A673 (cell line): ENCODE data around the gene TMEM129.

Experiments
- CTCF ChIP-seq: fragments of 300-800, 200-600 bp; sonication (generic); conservative IDR thresholded peaks from 2 replicates; pipeline ENCODE4 v1.5.1; 2017; ENCODE audit warnings: low read depth, mild to moderate bottlenecking, antibody characterized with exemption, low read length, moderate library complexity, mixed read lengths
- EZH2 ChIP-seq: fragments of 200-600 bp; sonication (generic); IDR thresholded peaks from 2 replicates; pipeline ENCODE4 v1.6.1; 2017; ENCODE audit warnings: borderline replicate concordance, low read depth, mild to moderate bottlenecking, mixed read lengths, antibody characterized with exemption, low read length; ENCODE audit not compliant: poor library complexity, severe bottlenecking

GRCh38 chr4:1674682-1675081 is 46.4 kb downstream of the TMEM129 start:
- TF ChIP-seq CTCF (no peak), EZH2 (no peak)
